ENCODE results near the gene FMN2. TPM values are rescaled to one million over a fixed set of nuclear protein-coding genes. Genes with fewer than 3 reads are reported as not detected.

FMN2 gene
- total RNA-seq, 2 experiments from 2014 or later, result not detected

DNA sequence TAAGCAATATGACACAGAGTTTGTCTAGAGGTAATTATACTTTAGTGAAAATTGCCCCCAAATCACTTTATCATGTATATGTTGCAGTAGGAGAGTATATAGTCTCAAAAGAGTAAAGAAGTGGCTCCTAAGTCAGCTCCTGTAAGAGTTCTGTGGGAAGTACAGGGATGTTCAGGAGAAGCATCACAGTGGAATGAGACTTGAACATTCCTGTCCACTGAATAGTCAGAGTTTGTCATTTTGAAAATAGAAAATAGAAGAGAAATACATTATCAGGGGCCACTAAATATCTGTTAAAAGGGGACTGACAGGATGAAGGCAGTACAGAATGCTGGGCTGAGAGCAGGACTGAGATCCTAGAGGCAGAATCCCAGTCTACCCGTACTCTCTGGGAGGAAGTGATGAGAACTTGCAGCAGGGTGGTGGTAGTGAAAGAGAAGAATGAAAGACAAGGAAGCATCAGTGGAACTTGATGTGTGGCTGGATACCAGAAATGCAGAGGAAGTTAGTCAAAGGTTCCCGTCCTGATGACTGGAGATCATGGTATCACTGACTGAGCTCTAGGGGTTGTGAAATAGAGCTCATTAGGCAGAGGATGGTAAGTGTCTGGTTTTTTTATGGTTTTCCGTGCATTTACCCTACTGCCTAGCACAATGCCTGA is 153.4 kb downstream of the FMN2 start:
- CTCF ChIA-PET, result no interaction called here
- TF ChIP-seq, protein P1, sequence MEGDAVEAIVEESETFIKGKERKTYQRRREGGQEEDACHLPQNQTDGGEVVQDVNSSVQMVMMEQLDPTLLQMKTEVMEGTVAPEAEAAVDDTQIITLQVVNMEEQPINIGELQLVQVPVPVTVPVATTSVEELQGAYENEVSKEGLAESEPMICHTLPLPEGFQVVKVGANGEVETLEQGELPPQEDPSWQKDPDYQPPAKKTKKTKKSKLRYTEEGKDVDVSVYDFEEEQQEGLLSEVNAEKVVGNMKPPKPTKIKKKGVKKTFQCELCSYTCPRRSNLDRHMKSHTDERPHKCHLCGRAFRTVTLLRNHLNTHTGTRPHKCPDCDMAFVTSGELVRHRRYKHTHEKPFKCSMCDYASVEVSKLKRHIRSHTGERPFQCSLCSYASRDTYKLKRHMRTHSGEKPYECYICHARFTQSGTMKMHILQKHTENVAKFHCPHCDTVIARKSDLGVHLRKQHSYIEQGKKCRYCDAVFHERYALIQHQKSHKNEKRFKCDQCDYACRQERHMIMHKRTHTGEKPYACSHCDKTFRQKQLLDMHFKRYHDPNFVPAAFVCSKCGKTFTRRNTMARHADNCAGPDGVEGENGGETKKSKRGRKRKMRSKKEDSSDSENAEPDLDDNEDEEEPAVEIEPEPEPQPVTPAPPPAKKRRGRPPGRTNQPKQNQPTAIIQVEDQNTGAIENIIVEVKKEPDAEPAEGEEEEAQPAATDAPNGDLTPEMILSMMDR (IDR thresholded peaks at IDR 0.05), result no peak

DNA sequence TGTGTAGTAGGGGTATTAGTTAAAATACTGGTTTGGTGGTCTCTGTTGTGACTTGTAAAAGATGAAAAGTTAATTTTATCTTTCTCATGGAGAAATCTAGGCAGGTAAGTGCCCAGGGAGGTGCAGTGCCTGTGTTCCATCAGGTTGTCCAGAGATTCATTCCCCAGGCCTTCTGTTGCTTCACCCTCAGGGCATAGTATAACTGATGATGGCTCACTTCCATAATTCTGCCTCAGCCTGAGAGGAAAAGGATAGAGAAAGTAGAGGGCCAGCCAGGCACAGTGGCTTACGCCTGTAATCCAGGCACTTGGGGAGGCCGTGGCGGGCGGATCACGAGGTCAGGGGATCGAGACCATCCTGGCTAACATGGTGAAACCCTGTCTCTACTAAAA is 153.9 kb downstream of the FMN2 start:
- Mint-ChIP-seq H3K27ac (no peak overlapping the region), H3K27me3 (no peaks in the 10 kb centered on the region), H3K36me3 (ENCODE audit: low read depth) (no peaks in the 10 kb centered on the region), H3K4me1 (ENCODE audit: low read depth) (no peaks in the 10 kb centered on the region), H3K9me3 (peaks cover 11% of the 10 kb centered on the region), H3K4me3 (no peak overlapping the region)
- ATAC-seq (ENCODE audit: poor library complexity), result no peak
- ChIA-PET POLR2A (no interaction called here), CTCF (no interaction called here)
- Histone ChIP-seq H3K27ac (ENCODE audit: low read depth in 1 of 2, low read length in 2 of 2) (no peak overlapping the region), H3K27me3 (ENCODE audit: control insufficient read depth in 1 of 2, insufficient read depth in 2 of 2, low read length in 2 of 2) (no peaks in the 10 kb centered on the region), H3K9me3 (ENCODE audit: control insufficient read depth in 1 of 2, insufficient read depth in 1 of 2, low read length in 2 of 2) (peaks cover 0 to 3% of the 10 kb centered on the region in 2 experiments), H3K4me1 (ENCODE audit: insufficient read depth, low read length) (no peaks in the 10 kb centered on the region), H3K36me3 (ENCODE audit: insufficient read depth, low read length) (no peaks in the 10 kb centered on the region), H3K4me3 (ENCODE audit: low read length) (no peak overlapping the region)
- TF ChIP-seq, protein P1 (IDR thresholded peaks at IDR 0.05), result no peak
- no peak for DNase-seq
- intact Hi-C loops (cut with DNase I, micrococcal nuclease), result no loop called here

More for the DNA sequence above, 153.4 kb downstream of the FMN2 start:
- POLR2A ChIA-PET, result no interaction called here
- ATAC-seq (ENCODE audit: poor library complexity), result no peak
- Mint-ChIP-seq H3K9me3 (peaks cover 11% of the 10 kb centered on the region), H3K27ac (no peak overlapping the region), H3K4me3 (no peak overlapping the region), H3K4me1 (ENCODE audit: low read depth) (no peaks in the 10 kb centered on the region), H3K27me3 (no peaks in the 10 kb centered on the region), H3K36me3 (ENCODE audit: low read depth) (no peaks in the 10 kb centered on the region)
- DNase-seq, result no peak
- H3K4me1 ChIP-seq (ENCODE audit: insufficient read depth, low read length), result no peaks in the 10 kb centered on the region
- intact Hi-C loops (cut with DNase I, micrococcal nuclease), result no loop called here
- H3K4me3 ChIP-seq (ENCODE audit: low read length), result no peak overlapping the region
- no peaks in the 10 kb centered on the region for H3K36me3 ChIP-seq (ENCODE audit: insufficient read depth, low read length)
- H3K9me3 ChIP-seq (ENCODE audit: control insufficient read depth in 1 of 2, insufficient read depth in 1 of 2, low read length in 2 of 2), result peaks cover 0 to 3% of the 10 kb centered on the region in 2 experiments
- no peaks in the 10 kb centered on the region for H3K27me3 ChIP-seq (ENCODE audit: control insufficient read depth in 1 of 2, insufficient read depth in 2 of 2, low read length in 2 of 2)
- no peak overlapping the region for H3K27ac ChIP-seq (ENCODE audit: low read depth in 1 of 2, low read length in 2 of 2)

DNA sequence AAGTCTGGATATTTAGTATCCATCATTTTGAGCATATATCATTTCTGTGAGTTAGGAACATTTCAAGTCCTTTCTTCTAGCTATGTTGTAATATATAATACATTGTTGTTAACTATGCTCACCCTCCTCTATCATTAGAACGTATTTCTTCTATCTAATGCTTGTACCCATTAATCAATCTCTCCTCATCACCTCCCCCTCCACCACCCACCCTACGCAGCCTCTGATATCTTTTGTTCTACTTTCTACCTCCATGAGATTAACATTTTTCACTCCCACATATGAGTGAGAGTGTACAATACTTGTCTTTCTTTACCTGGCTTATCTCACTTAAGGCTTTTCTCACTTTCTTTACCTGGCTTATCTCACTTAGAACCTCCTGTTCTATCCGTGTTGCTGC is 156.2 kb downstream of the FMN2 start:
- Mint-ChIP-seq H3K9me3 (peaks cover 19% of the 10 kb centered on the region), H3K4me1 (ENCODE audit: low read depth) (no peaks in the 10 kb centered on the region), H3K4me3 (no peak overlapping the region), H3K36me3 (ENCODE audit: low read depth) (no peaks in the 10 kb centered on the region), H3K27ac (no peak overlapping the region), H3K27me3 (no peaks in the 10 kb centered on the region)
- intact Hi-C loops (cut with DNase I, micrococcal nuclease), result no loop called here
- H3K36me3 ChIP-seq (ENCODE audit: insufficient read depth, low read length), result no peaks in the 10 kb centered on the region
- ATAC-seq (ENCODE audit: poor library complexity) (no peak), DNase-seq (no peak)
- no peak overlapping the region for H3K27ac ChIP-seq (ENCODE audit: low read depth in 1 of 2, low read length in 2 of 2)
- no peak overlapping the region for H3K4me3 ChIP-seq (ENCODE audit: low read length)
- no peaks in the 10 kb centered on the region for H3K9me3 ChIP-seq (ENCODE audit: control insufficient read depth in 1 of 2, insufficient read depth in 1 of 2, low read length in 2 of 2)
- ChIA-PET POLR2A (no interaction called here), CTCF (no interaction called here)
- no peaks in the 10 kb centered on the region for H3K4me1 ChIP-seq (ENCODE audit: insufficient read depth, low read length)
- TF ChIP-seq, protein P1 (IDR thresholded peaks at IDR 0.05), result no peak
- no peaks in the 10 kb centered on the region for H3K27me3 ChIP-seq (ENCODE audit: control insufficient read depth in 1 of 2, insufficient read depth in 2 of 2, low read length in 2 of 2)
